Tongue (tissue), 2 donors: ENCODE measurements around the gene DGCR2. TPM values are rescaled to one million over a fixed set of nuclear protein-coding genes. Genes with fewer than 3 reads are reported as not detected.
A peak's percentile ranks its signal among the peaks of the same experiment; 100 is the strongest.
"Not testable (repeated sequence)": the region's sequence is repeated elsewhere in the genome, so short reads cannot be mapped to it uniquely, and the experiment has no call there.

Experiments used
- DNase-seq: peaks from one replicate; pipeline ENCODE4 v3.0.0-alpha.2; 2015
- total RNA-seq: library from RNA; depleted of rRNA; stranded (reverse); fragments of >200 nt; gene quantifications from one replicate; pipeline ENCODE4 v1.2.3, GENCODE V29; 2014

DGCR2 gene
- total RNA-seq, 1 donor from 2014 or later = 68.3 TPM

GRCh38 chr22:19107730-19108074, 14.5 kb downstream of the DGCR2 start:
- peak; percentile 70 for DNase-seq

- peak; percentile 35 for DNase-seq
Observed at GRCh38 chr22:19106886-19107729, 15.1 kb downstream of the DGCR2 start.

GRCh38 chr22:19105867-19106802, 16.1 kb downstream of the DGCR2 start:
- DNase-seq = no peak

GRCh38 chr22:19105456-19105855, 16.8 kb downstream of the DGCR2 start:
- DNase-seq = no peak

GRCh38 chr22:19103880-19104821, 18.1 kb downstream of the DGCR2 start:
- peak; percentile 70 for DNase-seq

GRCh38 chr22:19098157-19098556, 24.1 kb downstream of the DGCR2 start:
- DNase-seq = peak; percentile 81

GRCh38 chr22:19097518-19097917, 24.7 kb downstream of the DGCR2 start:
- no peak for DNase-seq

- DNase-seq = no peak
Observed at GRCh38 chr22:19096555-19096954, 25.7 kb downstream of the DGCR2 start.

GRCh38 chr22:19094393-19094997, 27.7 kb downstream of the DGCR2 start:
- no peak for DNase-seq

GRCh38 chr22:19092725-19093124, 29.5 kb downstream of the DGCR2 start:
- no peak for DNase-seq

- no peak for DNase-seq
Observed at GRCh38 chr22:19090586-19091127, 31.6 kb downstream of the DGCR2 start.

GRCh38 chr22:19090183-19090582, 32.0 kb downstream of the DGCR2 start:
- DNase-seq = no peak

GRCh38 chr22:19088866-19089595, 33.2 kb downstream of the DGCR2 start:
- DNase-seq = no peak

GRCh38 chr22:19086896-19087295, 35.3 kb downstream of the DGCR2 start:
- DNase-seq = no peak

GRCh38 chr22:19086417-19086816, 35.8 kb downstream of the DGCR2 start:
- no peak for DNase-seq

GRCh38 chr22:19085233-19085718, 36.9 kb downstream of the DGCR2 start:
- DNase-seq = peak; percentile 79

- DNase-seq = not testable (repeated sequence)
Observed at GRCh38 chr22:19084586-19084985, 37.6 kb downstream of the DGCR2 start.

- not testable (repeated sequence) for DNase-seq
Observed at GRCh38 chr22:19084126-19084525, 38.1 kb downstream of the DGCR2 start.

GRCh38 chr22:19082793-19083192, 39.4 kb downstream of the DGCR2 start:
- DNase-seq = no peak

GRCh38 chr22:19082101-19082500, 40.1 kb downstream of the DGCR2 start:
- no peak for DNase-seq
